GM12878 (cell line): Measurements from ENCODE around the gene YBX2.

Experiments
- BRCA1 ChIP-seq: IDR thresholded peaks from 2 replicates; pipeline ENCODE4 v1.6.1; 2011; ENCODE audit warnings: low read depth, low read length, improper control_type of control experiment
- HDGF ChIP-seq: fragments of 450-650 bp; IDR thresholded peaks from 2 replicates; pipeline ENCODE4 v1.6.1; 2016; ENCODE audit warnings: antibody characterized with exemption
- NFYB ChIP-seq: IDR thresholded peaks from 2 replicates; pipeline ENCODE4 v1.6.1; 2011; ENCODE audit warnings: low read depth, mild to moderate bottlenecking, low read length, improper control_type of control experiment, moderate library complexity; ENCODE audit not compliant: insufficient read depth
- PAX8 ChIP-seq: fragments of 450-650 bp; IDR thresholded peaks from 2 replicates; pipeline ENCODE4 v1.6.1; 2017; ENCODE audit warnings: mild to moderate bottlenecking, moderate library complexity
- POLR2AphosphoS5 ChIP-seq: IDR thresholded peaks from 2 replicates; pipeline ENCODE4 v1.6.1; 2011; ENCODE audit warnings: mild to moderate bottlenecking, low read length, inconsistent platforms
- TAF1 ChIP-seq: IDR thresholded peaks from 2 replicates; pipeline ENCODE4 v1.6.1; 2011; ENCODE audit warnings: mild to moderate bottlenecking, low read depth, low read length, borderline replicate concordance
- ZNF217 ChIP-seq: fragments of 450-650 bp; IDR thresholded peaks from 2 replicates; pipeline ENCODE4 v1.6.1; 2017; ENCODE audit warnings: antibody characterized with exemption, mild to moderate bottlenecking
- TF ChIP-seq, protein P1 (sequence below): fragments of 450-650 bp; formaldehyde crosslinking; IDR thresholded peaks from 2 replicates; pipeline ENCODE4 v1.4.0; 2022; ENCODE audit warnings: mild to moderate bottlenecking, moderate library complexity

DNA sequence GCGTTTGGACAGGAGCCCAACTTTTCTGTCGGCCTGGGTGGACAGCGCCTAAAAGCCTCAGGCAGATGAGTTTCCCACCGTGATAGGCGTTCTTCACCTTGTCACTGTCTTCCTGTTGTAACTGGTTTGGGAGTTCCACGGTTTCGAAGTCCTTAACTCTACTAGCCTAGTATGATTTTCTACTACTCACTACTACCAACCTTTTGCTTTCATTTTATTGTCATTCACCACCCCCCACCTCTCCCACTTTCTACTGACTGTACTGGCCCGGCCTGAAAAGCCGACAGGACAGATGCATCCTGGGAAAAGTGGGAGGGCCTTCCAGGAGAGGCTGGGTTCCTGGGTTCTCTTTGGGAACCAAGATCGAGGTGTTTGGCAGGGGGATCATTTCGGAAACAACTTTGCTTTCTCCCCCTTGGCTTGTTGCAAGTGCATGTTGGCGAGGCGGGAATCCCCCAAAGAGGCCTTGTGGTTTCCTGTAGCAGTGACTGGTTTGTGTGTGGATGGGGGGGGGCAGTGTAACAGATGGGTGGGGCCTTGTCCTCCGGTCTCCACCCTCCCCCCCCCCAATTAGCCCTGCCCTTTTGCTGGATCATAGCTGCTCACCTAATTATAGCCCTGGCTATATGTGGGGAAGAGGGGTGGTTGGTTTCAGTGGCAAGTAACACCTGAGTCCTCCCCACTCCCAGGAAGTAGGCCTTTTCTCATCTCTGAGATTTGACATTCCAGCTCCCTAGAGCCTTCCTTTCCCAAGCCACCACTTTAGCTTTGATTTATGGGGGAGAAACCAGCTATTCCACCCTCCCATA lies 14.4 kb upstream of the YBX2 start:
- no peak for TF ChIP-seq ZNF217
- peak; percentile 64 for TF ChIP-seq TAF1
- no peak for TF ChIP-seq PAX8
- TF ChIP-seq POLR2AphosphoS5 = peak; percentile 92
- TF ChIP-seq BRCA1 = no peak
- peak; percentile 30; the same call in 1 of the 2 replicates for TF ChIP-seq HDGF
- TF ChIP-seq NFYB = no peak
- TF ChIP-seq, protein P1, sequence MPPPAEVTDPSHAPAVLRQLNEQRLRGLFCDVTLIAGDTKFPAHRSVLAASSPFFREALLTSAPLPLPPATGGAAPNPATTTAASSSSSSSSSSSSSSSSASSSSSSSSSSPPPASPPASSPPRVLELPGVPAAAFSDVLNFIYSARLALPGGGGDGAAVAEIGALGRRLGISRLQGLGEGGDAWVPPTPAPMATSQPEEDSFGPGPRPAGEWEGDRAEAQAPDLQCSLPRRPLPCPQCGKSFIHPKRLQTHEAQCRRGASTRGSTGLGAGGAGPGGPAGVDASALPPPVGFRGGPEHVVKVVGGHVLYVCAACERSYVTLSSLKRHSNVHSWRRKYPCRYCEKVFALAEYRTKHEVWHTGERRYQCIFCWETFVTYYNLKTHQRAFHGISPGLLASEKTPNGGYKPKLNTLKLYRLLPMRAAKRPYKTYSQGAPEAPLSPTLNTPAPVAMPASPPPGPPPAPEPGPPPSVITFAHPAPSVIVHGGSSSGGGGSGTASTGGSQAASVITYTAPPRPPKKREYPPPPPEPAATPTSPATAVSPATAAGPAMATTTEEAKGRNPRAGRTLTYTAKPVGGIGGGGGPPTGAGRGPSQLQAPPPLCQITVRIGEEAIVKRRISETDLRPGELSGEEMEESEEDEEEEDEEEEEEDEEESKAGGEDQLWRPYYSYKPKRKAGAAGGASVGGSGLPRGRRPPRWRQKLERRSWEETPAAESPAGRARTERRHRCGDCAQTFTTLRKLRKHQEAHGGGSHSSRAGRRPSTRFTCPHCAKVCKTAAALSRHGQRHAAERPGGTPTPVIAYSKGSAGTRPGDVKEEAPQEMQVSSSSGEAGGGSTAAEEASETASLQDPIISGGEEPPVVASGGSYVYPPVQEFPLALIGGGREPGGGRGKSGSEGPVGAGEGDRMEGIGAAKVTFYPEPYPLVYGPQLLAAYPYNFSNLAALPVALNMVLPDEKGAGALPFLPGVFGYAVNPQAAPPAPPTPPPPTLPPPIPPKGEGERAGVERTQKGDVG (CRISPR knock-in tag) = no peak
